ENCODE data around the gene NBPF11.
"Not testable (repeated sequence)": the region's sequence is repeated elsewhere in the genome, so short reads cannot be mapped to it uniquely, and the experiment has no call there.

NBPF11 gene

GRCh38 chr1:148150945-148151344 lies 1.1 kb downstream of the NBPF11 start:
- not testable (repeated sequence) for DNase-seq (ENCODE audit: low read depth)

- not testable (repeated sequence) for DNase-seq (ENCODE audit: low read depth)
Measured at GRCh38 chr1:148150014-148150413, 2.1 kb downstream of the NBPF11 start.

- not testable (repeated sequence) for DNase-seq (ENCODE audit: low read depth)
Measured at GRCh38 chr1:148149050-148149815, 2.8 kb downstream of the NBPF11 start.

GRCh38 chr1:148147052-148147838 lies 4.8 kb downstream of the NBPF11 start:
- not testable (repeated sequence) for DNase-seq (ENCODE audit: low read depth)

- not testable (repeated sequence) for DNase-seq (ENCODE audit: low read depth)
Measured at GRCh38 chr1:148146191-148146997, 5.7 kb downstream of the NBPF11 start.

- not testable (repeated sequence) for DNase-seq (ENCODE audit: low read depth)
Measured at GRCh38 chr1:148143223-148143622, 8.9 kb downstream of the NBPF11 start.

GRCh38 chr1:148141936-148142335 lies 10.1 kb downstream of the NBPF11 start:
- DNase-seq (ENCODE audit: low read depth), result not testable (repeated sequence)

GRCh38 chr1:148138606-148139005 lies 13.5 kb downstream of the NBPF11 start:
- DNase-seq (ENCODE audit: low read depth), result not testable (repeated sequence)

GRCh38 chr1:148122341-148122740 lies 29.7 kb downstream of the NBPF11 start:
- DNase-seq (ENCODE audit: low read depth), result not testable (repeated sequence)

GRCh38 chr1:148120395-148120794 lies 31.7 kb downstream of the NBPF11 start:
- DNase-seq (ENCODE audit: low read depth), result not testable (repeated sequence)

GRCh38 chr1:148095732-148096131 lies 56.3 kb downstream of the NBPF11 start:
- not testable (repeated sequence) for DNase-seq (ENCODE audit: low read depth)

GRCh38 chr1:148086196-148086595 lies 65.9 kb downstream of the NBPF11 start:
- DNase-seq (ENCODE audit: low read depth), result not testable (repeated sequence)

GRCh38 chr1:148081205-148081604 lies 70.9 kb downstream of the NBPF11 start:
- DNase-seq (ENCODE audit: low read depth), result not testable (repeated sequence)

GRCh38 chr1:148078632-148079519 lies 73.2 kb downstream of the NBPF11 start:
- DNase-seq (ENCODE audit: low read depth), result not testable (repeated sequence)

GRCh38 chr1:148078090-148078489 lies 74.0 kb downstream of the NBPF11 start:
- DNase-seq (ENCODE audit: low read depth), result not testable (repeated sequence)

- DNase-seq (ENCODE audit: low read depth), result not testable (repeated sequence)
Measured at GRCh38 chr1:148077458-148077857, 74.6 kb downstream of the NBPF11 start.

GRCh38 chr1:148073392-148073791 lies 78.7 kb downstream of the NBPF11 start:
- DNase-seq (ENCODE audit: low read depth), result not testable (repeated sequence)

GRCh38 chr1:148068606-148069005 lies 83.5 kb downstream of the NBPF11 start:
- DNase-seq (ENCODE audit: low read depth), result not testable (repeated sequence)

- not testable (repeated sequence) for DNase-seq (ENCODE audit: low read depth)
Measured at GRCh38 chr1:148068201-148068600, 83.9 kb downstream of the NBPF11 start.

- DNase-seq (ENCODE audit: low read depth), result not testable (repeated sequence)
Measured at GRCh38 chr1:148060294-148060701, 91.8 kb downstream of the NBPF11 start.

GRCh38 chr1:148057384-148057783 lies 94.7 kb downstream of the NBPF11 start:
- DNase-seq (ENCODE audit: low read depth), result not testable (repeated sequence)

Measured in CMK (cell line).